ENCODE results near the gene NUDT4.

- TF ChIP-seq CTCF (IDR thresholded peaks at IDR 0.05; ENCODE audit: extremely low read depth in 1 of 2, insufficient read depth in 1 of 2, low read depth in 1 of 2, low read length in 2 of 2) (no peak), POLR2A (IDR thresholded peaks at IDR 0.05; ENCODE audit: low read depth, low read length) (no peak)
These were observed 16.4 kb upstream of the NUDT4 start for GRCh38 chr12:93361151-93361919.
